ENCODE measurements around the gene HPS6.

The HPS6 gene

GRCh38 chr10:102068216-102068615 lies 3.1 kb downstream of the HPS6 start:
- peak in 1 of 56 donors; percentile 0 for DNase-seq

GRCh38 chr10:102069071-102069470 lies 3.9 kb downstream of the HPS6 start:
- DNase-seq: no peak

- peak in 52 of 56 donors; percentile 2 to 92 (median 52) for DNase-seq
Measured at GRCh38 chr10:102072673-102073527, 7.8 kb downstream of the HPS6 start.

GRCh38 chr10:102083541-102083940 lies 18.4 kb downstream of the HPS6 start:
- DNase-seq: no peak

- no peak for DNase-seq
Measured at GRCh38 chr10:102085336-102085735, 20.2 kb downstream of the HPS6 start.

GRCh38 chr10:102086196-102086595 lies 21.0 kb downstream of the HPS6 start:
- no peak for DNase-seq

- no peak for DNase-seq
Measured at GRCh38 chr10:102090772-102091171, 25.6 kb downstream of the HPS6 start.

GRCh38 chr10:102096449-102096848 lies 31.3 kb downstream of the HPS6 start:
- no peak for DNase-seq

GRCh38 chr10:102101152-102101551 lies 36.0 kb downstream of the HPS6 start:
- no peak for DNase-seq

- DNase-seq: no peak
Measured at GRCh38 chr10:102102421-102102820, 37.3 kb downstream of the HPS6 start.

GRCh38 chr10:102106998-102107397 lies 41.8 kb downstream of the HPS6 start:
- DNase-seq: no peak

GRCh38 chr10:102109166-102110116 lies 44.3 kb downstream of the HPS6 start:
- no peak for DNase-seq

- no peak for DNase-seq
Measured at GRCh38 chr10:102111276-102111675, 46.1 kb downstream of the HPS6 start.

GRCh38 chr10:102112210-102112817 lies 47.2 kb downstream of the HPS6 start:
- DNase-seq: no peak

- DNase-seq: no peak
Measured at GRCh38 chr10:102113261-102113955, 48.3 kb downstream of the HPS6 start.

- DNase-seq: peak in 10 of 56 donors; percentile 17 to 61 (median 40)
Measured at GRCh38 chr10:102113956-102114857, 49.1 kb downstream of the HPS6 start.

- DNase-seq: peak in 55 of 56 donors; percentile 27 to 95 (median 82)
Measured at GRCh38 chr10:102114861-102115618, 49.9 kb downstream of the HPS6 start.

GRCh38 chr10:102115775-102116174 lies 50.6 kb downstream of the HPS6 start:
- no peak for DNase-seq

- no peak for DNase-seq
Measured at GRCh38 chr10:102116656-102117055, 51.5 kb downstream of the HPS6 start.
